Measurements from ENCODE around the gene CLEC17A.
A peak's percentile ranks its signal among the peaks of the same experiment; 100 is the strongest.
"Not testable (repeated sequence)": the region's sequence is repeated elsewhere in the genome, so short reads cannot be mapped to it uniquely, and the experiment has no call there.

The CLEC17A gene

DNA sequence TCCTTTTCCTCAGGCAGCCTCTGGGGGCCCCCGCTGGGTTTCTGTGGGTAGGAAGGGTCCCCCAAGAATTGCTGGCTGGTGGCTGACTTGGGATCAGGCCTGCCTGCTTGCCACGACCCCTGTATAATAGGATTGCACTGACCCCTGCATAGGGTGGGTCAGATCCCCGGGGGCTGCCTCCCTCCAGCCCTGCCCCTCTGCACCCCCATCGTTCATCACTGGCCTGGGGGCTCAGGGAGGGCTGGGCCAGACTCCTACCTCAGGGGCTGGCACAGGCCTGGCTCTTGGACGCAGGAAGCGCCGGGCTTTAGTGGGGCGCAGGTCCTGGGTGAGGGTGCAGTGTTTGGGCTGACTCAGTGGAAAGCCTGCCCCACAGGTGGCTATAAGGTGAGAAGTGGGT lies 21.6 kb upstream of the CLEC17A start:
- no peak for DNase-seq (ENCODE audit: low spot score)

DNA sequence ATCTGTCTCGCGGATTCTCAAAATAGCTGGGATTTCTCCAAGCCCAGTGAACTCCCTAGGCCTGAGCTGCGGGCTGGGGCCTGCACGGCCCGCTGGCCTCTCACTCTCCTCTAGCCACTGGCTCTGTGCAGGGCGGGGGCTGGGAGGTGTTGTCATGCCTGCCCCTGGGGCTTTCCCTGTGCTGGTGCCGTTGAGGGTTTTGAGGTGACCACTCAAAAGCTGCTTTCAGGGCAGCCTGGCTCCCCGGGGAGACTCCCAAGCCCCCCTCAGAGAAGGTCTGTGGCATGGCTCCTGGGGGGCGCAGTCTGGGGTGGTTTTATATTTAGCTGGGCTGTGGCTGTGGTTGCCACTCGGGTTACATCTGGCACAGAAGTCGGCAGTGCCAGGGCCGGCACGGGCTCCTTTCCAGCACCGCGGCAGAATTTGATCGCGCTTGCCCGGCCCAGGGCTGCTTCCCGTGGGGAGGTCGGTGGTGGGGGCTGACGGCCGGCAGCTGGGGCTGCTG lies 21.0 kb upstream of the CLEC17A start:
- peak; percentile 75 for DNase-seq (ENCODE audit: low spot score)
- TF ChIP-seq CTCF (IDR thresholded peaks at IDR 0.05; ENCODE audit: extremely low read depth, missing control alignments) = no peak

More for the DNA sequence above, 21.6 kb upstream of the CLEC17A start:
- TF ChIP-seq CTCF (IDR thresholded peaks at IDR 0.05; ENCODE audit: extremely low read depth, missing control alignments) = no peak

- no peak for DNase-seq (ENCODE audit: low spot score)
- no peak for TF ChIP-seq CTCF (IDR thresholded peaks at IDR 0.05; ENCODE audit: extremely low read depth, missing control alignments)
Measured at GRCh38 chr19:14562660-14563589, 20.0 kb upstream of the CLEC17A start.

GRCh38 chr19:14563590-14563926 lies 19.3 kb upstream of the CLEC17A start:
- no peak for DNase-seq (ENCODE audit: low spot score)
- no peak for TF ChIP-seq CTCF (IDR thresholded peaks at IDR 0.05; ENCODE audit: extremely low read depth, missing control alignments)

- TF ChIP-seq CTCF (IDR thresholded peaks at IDR 0.05; ENCODE audit: extremely low read depth, missing control alignments) = no peak
- DNase-seq (ENCODE audit: low spot score) = peak; percentile 86
Measured at GRCh38 chr19:14563989-14564651, 18.8 kb upstream of the CLEC17A start.

DNA sequence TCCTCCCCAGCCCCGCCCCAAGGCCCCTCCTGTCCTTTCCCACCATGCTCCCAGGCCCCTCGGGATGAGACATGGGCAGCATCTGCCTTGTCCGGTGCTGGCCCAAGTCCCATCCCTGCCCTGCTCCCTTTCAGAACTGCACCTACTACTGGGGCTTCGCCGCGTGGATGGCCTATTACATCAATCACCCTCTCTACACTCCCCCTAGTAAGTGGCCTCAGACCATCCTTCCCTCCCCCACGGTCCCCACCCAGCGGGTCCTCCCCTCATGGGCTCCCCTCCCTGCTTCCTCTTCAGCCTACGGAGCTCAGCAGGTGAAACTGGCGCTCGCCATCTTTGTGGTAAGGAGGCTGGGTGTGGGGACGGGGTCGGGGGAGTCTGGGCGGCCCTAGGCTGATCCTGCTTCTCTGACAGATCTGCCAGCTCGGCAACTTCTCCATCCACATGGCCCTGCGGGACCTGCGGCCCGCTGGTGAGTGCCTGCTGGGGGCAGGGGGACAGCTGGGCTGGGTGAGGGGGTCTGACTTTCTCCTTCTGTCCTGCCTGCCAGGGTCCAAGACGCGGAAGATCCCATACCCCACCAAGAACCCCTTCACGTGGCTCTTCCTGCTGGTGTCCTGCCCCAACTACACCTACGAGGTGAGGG lies 18.1 kb upstream of the CLEC17A start:
- not testable (repeated sequence) for DNase-seq (ENCODE audit: low spot score)

GRCh38 chr19:14565298-14565679 lies 17.6 kb upstream of the CLEC17A start:
- DNase-seq (ENCODE audit: low spot score) = no peak
- no peak for TF ChIP-seq CTCF (IDR thresholded peaks at IDR 0.05; ENCODE audit: extremely low read depth, missing control alignments)
